CD14-positive monocyte (primary cell): ENCODE results near the gene IFITM2. TPM values are rescaled to one million over a fixed set of nuclear protein-coding genes. Genes with fewer than 3 reads are reported as not detected.

Experiments used
- DNase-seq, 3 donors: peaks; one replicate each; pipeline ENCODE4 v3.0.0-alpha.2; 2011 to 2022
- H2AFZ ChIP-seq: 2 replicates; pipeline ENCODE4 v1.6.0; 2012; ENCODE audit warnings: mild to moderate bottlenecking, low read depth, low read length, inconsistent platforms; ENCODE audit not compliant: insufficient read depth, poor library complexity, severe bottlenecking
- H3K27ac ChIP-seq, 2 donors: 1 replicate in 1 of 2; 2 replicates in 1 of 2; pipeline ENCODE4 v1.5.1; 2012 to 2013; ENCODE audit warnings: low read length in 2 of 2, control low read depth in 1 of 2, inconsistent platforms in 1 of 2, low read depth in 1 of 2, mild to moderate bottlenecking in 1 of 2
- H3K27me3 ChIP-seq, 2 donors: one replicate each; pipeline versions ENCODE4 v1.6.0 to v1.6.1; 2011 to 2013; ENCODE audit warnings: low read length in 2 of 2; ENCODE audit not compliant: control insufficient read depth in 2 of 2, insufficient read depth in 2 of 2
- H3K36me3 ChIP-seq, 2 donors: replicated peaks in 1 of 2; 1 replicate in 1 of 2; 2 replicates in 1 of 2; pipeline versions ENCODE4 v1.5.1 to v1.6.1; 2012 to 2013; ENCODE audit warnings: low read length in 2 of 2, control low read depth in 1 of 2, inconsistent platforms in 1 of 2, mild to moderate bottlenecking in 1 of 2; ENCODE audit not compliant: insufficient read depth in 2 of 2, control insufficient read depth in 1 of 2
- H3K4me1 ChIP-seq, 2 donors: 1 replicate in 1 of 2; 2 replicates in 1 of 2; pipeline versions ENCODE4 v1.5.1 to v1.6.1; 2012 to 2013; ENCODE audit warnings: low read length in 2 of 2, control low read depth in 1 of 2, inconsistent platforms in 1 of 2, mild to moderate bottlenecking in 1 of 2, moderate library complexity in 1 of 2; ENCODE audit not compliant: insufficient read depth in 2 of 2, control insufficient read depth in 1 of 2
- H3K4me2 ChIP-seq: replicated peaks from 2 replicates; pipeline ENCODE3; 2012; ENCODE audit warnings: low read length, moderate library complexity, mild to moderate bottlenecking; ENCODE audit not compliant: poor library complexity, severe bottlenecking; ENCODE audit errors: extremely low read depth
- H3K4me3 ChIP-seq, 3 experiments: fragments of 200-600 bp in 1 of 3; sonication (generic) in 1 of 3; replicated peaks in 1 of 3; 1 replicate in 2 of 3; 2 replicates in 1 of 3; pipeline ENCODE4 v1.5.1; 2011 to 2013; ENCODE audit warnings: low read length in 3 of 3, mild to moderate bottlenecking in 3 of 3, control low read depth in 2 of 3, low read depth in 2 of 3, inconsistent platforms in 1 of 3, moderate library complexity in 1 of 3
- H3K79me2 ChIP-seq: 2 replicates; pipeline ENCODE4 v1.6.0; 2012; ENCODE audit warnings: mild to moderate bottlenecking, control low read depth, inconsistent platforms, low read length, moderate library complexity; ENCODE audit not compliant: insufficient read depth
- H3K9ac ChIP-seq: 2 replicates; pipeline ENCODE4 v1.6.0; 2017; ENCODE audit warnings: low read length, mild to moderate bottlenecking; ENCODE audit not compliant: insufficient read depth, poor library complexity, severe bottlenecking
- H3K9me3 ChIP-seq, 2 donors: replicated peaks in 1 of 2; 1 replicate in 1 of 2; 2 replicates in 1 of 2; pipeline versions ENCODE4 v1.5.1 to v1.6.1; 2012 to 2013; ENCODE audit warnings: low read length in 2 of 2, control low read depth in 1 of 2; ENCODE audit not compliant: control insufficient read depth in 1 of 2, insufficient read depth in 1 of 2
- H4K20me1 ChIP-seq: 2 replicates; pipeline ENCODE4 v1.6.0; 2012; ENCODE audit warnings: mild to moderate bottlenecking, low read length, control low read depth, moderate library complexity; ENCODE audit not compliant: insufficient read depth
- H3K27ac Mint-ChIP-seq, 7 donors: one replicate each; pipeline ENCODE4 v1.8.0; 2020; ENCODE audit warnings: mild to moderate bottlenecking in 7 of 7, mixed read lengths in 7 of 7, moderate library complexity in 6 of 7, inconsistent platforms in 2 of 7
- H3K27me3 Mint-ChIP-seq, 3 donors: one replicate each; pipeline ENCODE4 v1.8.0; 2021 to 2022; ENCODE audit warnings: low read depth in 3 of 3, mild to moderate bottlenecking in 3 of 3, mixed read lengths in 3 of 3, moderate library complexity in 3 of 3, inconsistent platforms in 1 of 3
- H3K36me3 Mint-ChIP-seq, 2 donors: one replicate each; pipeline ENCODE4 v1.8.0; 2020; ENCODE audit warnings: mixed read lengths in 2 of 2, inconsistent platforms in 1 of 2, mild to moderate bottlenecking in 1 of 2
- H3K4me1 Mint-ChIP-seq: one replicate; pipeline ENCODE4 v1.8.0; 2020; ENCODE audit warnings: mild to moderate bottlenecking, mixed read lengths
- H3K4me3 Mint-ChIP-seq, 2 donors: one replicate each; pipeline ENCODE4 v1.8.0; 2020; ENCODE audit warnings: mild to moderate bottlenecking in 2 of 2, mixed read lengths in 2 of 2, moderate library complexity in 1 of 2
- H3K9me3 Mint-ChIP-seq, 7 donors: one replicate each; pipeline ENCODE4 v1.8.0; 2020 to 2022; ENCODE audit warnings: mixed read lengths in 7 of 7, mild to moderate bottlenecking in 6 of 7, moderate library complexity in 6 of 7, inconsistent platforms in 2 of 7
- WGBS: methylation state at CpG from one replicate; pipeline ENCODE4 v1.1.5; 2013; ENCODE audit warnings: missing lambda C conversion rate; ENCODE audit not compliant: insufficient coverage; 5-methylcytosine and 5-hydroxymethylcytosine counted together
- intact Hi-C, 2 donors: fragments of 100-400 bp; cut with micrococcal nuclease; formaldehyde crosslinking; loops; one replicate each; pipeline versions ENCODE4 v1.15.0 to v1.15.1; 2023
- polyA plus RNA-seq, 3 donors: library from polyadenylated mRNA; depleted of rRNA in 1 of 3; unstranded in 2 of 3; stranded (reverse) in 1 of 3; fragments of 300-500 nt in 2 of 3; fragments of >200 nt in 1 of 3; fragmentation: Illumina TruSeq in 2 of 3; gene quantifications; 1 replicate in 2 of 3; 2 replicates in 1 of 3; pipeline ENCODE4 v1.2.3, GENCODE V29; 2012 to 2021
- TF ChIP-seq, protein P1 (sequence below): fragments of 200-600 bp; IDR thresholded peaks from one replicate; pipeline ENCODE4 v1.8.0; 2022; ENCODE audit warnings: antibody characterized with exemption, mild to moderate bottlenecking

IFITM2 gene
- polyA plus RNA-seq, 3 donors: 625 to 1,147 (median 705) TPM

DNA sequence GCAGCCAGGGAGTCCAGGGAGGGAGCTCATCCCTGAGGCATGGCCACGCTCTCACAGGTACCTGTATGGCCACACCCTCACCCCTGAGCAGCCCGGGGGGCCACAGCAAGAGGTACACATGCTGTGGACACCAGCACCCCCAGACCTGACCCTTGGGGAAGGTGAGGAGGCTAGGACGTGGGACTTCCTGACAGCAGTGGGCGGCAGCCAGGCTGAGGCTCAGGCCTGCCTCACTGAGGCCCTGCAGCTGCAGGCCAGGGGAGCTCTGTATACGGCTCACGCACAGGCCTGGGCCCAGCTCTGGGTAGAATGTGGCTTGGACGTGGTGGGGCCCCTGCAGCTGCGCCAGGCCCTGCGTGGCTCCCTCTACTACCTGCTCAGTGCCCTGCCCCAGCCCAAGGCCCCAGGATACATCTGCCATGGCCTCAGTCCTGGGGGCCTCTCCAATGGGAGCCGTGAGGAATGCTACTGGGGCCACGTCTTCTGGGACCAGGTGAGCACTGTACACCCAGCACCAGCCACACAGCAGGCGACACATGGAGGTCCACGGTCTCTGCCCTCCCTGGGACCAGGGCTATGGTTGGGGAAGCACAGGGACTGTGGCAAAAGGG, 16.9 kb upstream of the IFITM2 start:
- Mint-ChIP-seq H3K27me3 (peaks cover 27 to 45% (median 32%) of the 10 kb centered on the region in 3 donors), H3K27ac (no peak overlapping the region), H3K4me3 (peak overlapping the region in 1 of 2 donors; percentile 39), H3K36me3 (peaks cover 10 to 11% of the 10 kb centered on the region in 2 donors), H3K4me1 (peaks cover 17% of the 10 kb centered on the region), H3K9me3 (peaks cover 0 to 9% (median 4%) of the 10 kb centered on the region in 7 donors)
- Histone ChIP-seq H3K9ac (no peak overlapping the region), H4K20me1 (no peaks in the 10 kb centered on the region), H3K27me3 (peaks cover 0 to 25% of the 10 kb centered on the region in 2 donors), H2AFZ (no peak overlapping the region), H3K27ac (no peak overlapping the region), H3K9me3 (no peaks in the 10 kb centered on the region), H3K4me3 (no peak overlapping the region), H3K4me2 (no peak overlapping the region), H3K4me1 (peaks cover 14 to 20% of the 10 kb centered on the region in 2 donors), H3K36me3 (no peaks in the 10 kb centered on the region), H3K79me2 (no peaks in the 10 kb centered on the region)
- WGBS: 94% methylated on average over 11 of the region's 13 CpGs
- no peak for DNase-seq
- TF ChIP-seq, protein P1, sequence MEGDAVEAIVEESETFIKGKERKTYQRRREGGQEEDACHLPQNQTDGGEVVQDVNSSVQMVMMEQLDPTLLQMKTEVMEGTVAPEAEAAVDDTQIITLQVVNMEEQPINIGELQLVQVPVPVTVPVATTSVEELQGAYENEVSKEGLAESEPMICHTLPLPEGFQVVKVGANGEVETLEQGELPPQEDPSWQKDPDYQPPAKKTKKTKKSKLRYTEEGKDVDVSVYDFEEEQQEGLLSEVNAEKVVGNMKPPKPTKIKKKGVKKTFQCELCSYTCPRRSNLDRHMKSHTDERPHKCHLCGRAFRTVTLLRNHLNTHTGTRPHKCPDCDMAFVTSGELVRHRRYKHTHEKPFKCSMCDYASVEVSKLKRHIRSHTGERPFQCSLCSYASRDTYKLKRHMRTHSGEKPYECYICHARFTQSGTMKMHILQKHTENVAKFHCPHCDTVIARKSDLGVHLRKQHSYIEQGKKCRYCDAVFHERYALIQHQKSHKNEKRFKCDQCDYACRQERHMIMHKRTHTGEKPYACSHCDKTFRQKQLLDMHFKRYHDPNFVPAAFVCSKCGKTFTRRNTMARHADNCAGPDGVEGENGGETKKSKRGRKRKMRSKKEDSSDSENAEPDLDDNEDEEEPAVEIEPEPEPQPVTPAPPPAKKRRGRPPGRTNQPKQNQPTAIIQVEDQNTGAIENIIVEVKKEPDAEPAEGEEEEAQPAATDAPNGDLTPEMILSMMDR: no peak
- intact Hi-C loops: no loop called here

DNA sequence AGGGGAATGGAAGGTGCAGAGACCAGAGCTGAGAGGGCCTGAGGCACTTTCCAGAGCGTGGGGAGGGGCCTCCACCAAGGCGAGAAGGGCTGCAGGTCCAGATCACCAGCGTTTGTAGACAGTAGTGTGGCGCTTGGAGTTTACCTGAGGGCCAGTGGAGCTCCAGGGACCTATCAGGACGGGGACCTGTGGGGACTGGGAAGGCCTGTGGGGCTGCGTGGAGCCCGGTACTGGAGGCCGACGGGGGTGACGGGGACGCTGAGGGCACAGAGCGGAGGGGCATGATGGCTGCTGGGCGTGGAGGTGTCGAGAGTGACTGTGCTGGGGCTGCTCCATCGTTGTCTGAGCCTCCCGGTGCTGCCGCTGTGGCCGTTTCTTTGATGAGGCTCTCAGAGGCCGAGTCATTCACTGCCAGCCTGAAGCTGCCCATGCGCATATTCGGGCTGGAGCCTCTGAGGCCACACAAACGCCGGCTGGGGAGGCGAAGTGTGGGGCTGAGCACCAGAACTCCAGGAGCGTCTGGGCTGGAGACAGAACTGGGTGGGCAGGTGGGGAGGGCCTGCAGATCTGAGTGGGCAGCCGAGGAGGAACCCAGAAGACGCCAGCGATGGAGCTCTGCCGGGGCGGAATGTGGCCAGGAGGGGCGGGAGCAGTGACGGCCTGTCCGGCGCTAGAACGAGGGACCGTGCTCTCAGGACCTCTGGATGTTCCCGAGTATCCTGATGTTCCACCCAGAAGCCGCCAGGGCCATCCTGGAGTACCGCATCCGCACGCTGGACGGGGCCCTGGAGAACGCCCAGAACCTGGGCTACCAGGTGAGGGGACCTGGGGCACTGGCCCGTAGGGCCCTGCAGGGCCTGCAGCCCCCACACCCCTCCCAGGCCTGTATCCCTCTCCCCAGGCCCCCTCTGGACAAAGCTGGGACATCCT, 16.1 kb upstream of the IFITM2 start:
- no peak overlapping the region for H3K27ac ChIP-seq
- intact Hi-C loops: no loop called here
- TF ChIP-seq, protein P1: no peak
- H3K36me3 ChIP-seq: no peaks in the 10 kb centered on the region
- no peak overlapping the region for H3K9ac ChIP-seq
- no peak overlapping the region for H3K4me2 ChIP-seq
- H3K79me2 ChIP-seq: no peaks in the 10 kb centered on the region
- no peak overlapping the region for H2AFZ ChIP-seq
- no peaks in the 10 kb centered on the region for H3K9me3 ChIP-seq
- peak overlapping the region in 1 of 7 donors; percentile 57 for H3K27ac Mint-ChIP-seq
- peaks cover 22 to 45% (median 29%) of the 10 kb centered on the region in 3 donors for H3K27me3 Mint-ChIP-seq
- H3K4me1 Mint-ChIP-seq: peaks cover 17% of the 10 kb centered on the region
- WGBS: 94% methylated on average over 44 of the region's 44 CpGs
- peaks cover 14 to 20% of the 10 kb centered on the region in 2 donors for H3K4me1 ChIP-seq
- H3K9me3 Mint-ChIP-seq: peaks cover 0 to 9% (median 3%) of the 10 kb centered on the region in 7 donors
- peaks cover 10 to 11% of the 10 kb centered on the region in 2 donors for H3K36me3 Mint-ChIP-seq
- no peak for DNase-seq
- no peak overlapping the region for H3K4me3 ChIP-seq
- H3K27me3 ChIP-seq: peaks cover 0 to 17% of the 10 kb centered on the region in 2 donors
- H4K20me1 ChIP-seq: no peaks in the 10 kb centered on the region
- H3K4me3 Mint-ChIP-seq: peak overlapping the region in 1 of 2 donors; percentile 48
